Esophagus muscularis mucosa (tissue), 4 donors: Measurements from ENCODE around the gene TMEM269. TPM values are rescaled to one million over a fixed set of nuclear protein-coding genes. Genes with fewer than 3 reads are reported as not detected.

Source experiments
- DNase-seq: peaks from one replicate; pipeline ENCODE4 v3.0.0-alpha.2; 2017; ENCODE audit errors: extremely low spot score
- H3K27ac ChIP-seq, 4 donors: fragments of 200-600 bp; sonication (generic); replicated peaks in 1 of 4; 1 replicate in 3 of 4; 2 replicates in 1 of 4; pipeline ENCODE4 v1.5.1; 2016 to 2019; ENCODE audit warnings: mild to moderate bottlenecking in 1 of 4
- H3K27me3 ChIP-seq, 4 donors: fragments of 200-600 bp; sonication (generic); one replicate each; pipeline versions ENCODE4 v1.5.1 to v1.6.0; 2016 to 2019
- H3K36me3 ChIP-seq, 4 donors: fragments of 200-600 bp; sonication (generic); one replicate each; pipeline ENCODE4 v1.5.1; 2016 to 2019
- H3K4me1 ChIP-seq, 4 donors: fragments of 200-600 bp; sonication (generic); one replicate each; pipeline ENCODE4 v1.5.1; 2016 to 2019
- H3K4me3 ChIP-seq, 4 donors: fragments of 200-600 bp; sonication (generic); 1 replicate in 2 of 4; 2 replicates in 2 of 4; pipeline ENCODE4 v1.5.1; 2016 to 2019; ENCODE audit warnings: mild to moderate bottlenecking in 4 of 4, moderate library complexity in 1 of 4
- H3K9me3 ChIP-seq, 4 donors: fragments of 200-600 bp; sonication (generic); 1 replicate in 3 of 4; 2 replicates in 1 of 4; pipeline ENCODE4 v1.5.1; 2016 to 2019
- EP300 ChIP-seq: sonication (generic); formaldehyde crosslinking; IDR thresholded peaks from one replicate; pipeline ENCODE4 v1.6.1; 2017; ENCODE audit warnings: antibody characterized with exemption
- POLR2A ChIP-seq: fragments of 450-650 bp; IDR thresholded peaks from one replicate; pipeline ENCODE4 v1.6.1; 2017; ENCODE audit warnings: antibody characterized with exemption, moderate library complexity, mild to moderate bottlenecking, low read depth
- POLR2AphosphoS5 ChIP-seq, 2 donors: sonication (generic); formaldehyde crosslinking; IDR thresholded peaks; one replicate each; pipeline ENCODE4 v1.6.1; 2017; ENCODE audit warnings: antibody characterized with exemption in 2 of 2
- WGBS: methylation state at CpG from one replicate; pipeline ENCODE4 v1.1.5; 2018; 5-methylcytosine and 5-hydroxymethylcytosine counted together
- intact Hi-C: fragments of 100-400 bp; cut with DNase I; formaldehyde crosslinking; loops from one replicate; pipeline ENCODE4 v1.15.1; 2023
- total RNA-seq, 4 donors: library from RNA; depleted of rRNA; stranded (reverse); fragments of >200 nt; gene quantifications; one replicate each; pipeline versions ENCODE4 v1.1.0 to v1.2.1, GENCODE V29; 2016
- TF ChIP-seq, protein P1 (sequence below), 3 experiments: fragments of 200-600 bp in 2 of 3; fragments of 450-650 bp in 1 of 3; sonication (generic) in 2 of 3; IDR thresholded peaks; one replicate each; pipeline ENCODE4 v1.5.1; 2017 to 2019; ENCODE audit warnings: antibody characterized with exemption in 3 of 3, mild to moderate bottlenecking in 2 of 3, moderate library complexity in 1 of 3

Gene TMEM269
- total RNA-seq, 4 donors from 2014 or later = 0.06 TPM; not detected in 3

DNA sequence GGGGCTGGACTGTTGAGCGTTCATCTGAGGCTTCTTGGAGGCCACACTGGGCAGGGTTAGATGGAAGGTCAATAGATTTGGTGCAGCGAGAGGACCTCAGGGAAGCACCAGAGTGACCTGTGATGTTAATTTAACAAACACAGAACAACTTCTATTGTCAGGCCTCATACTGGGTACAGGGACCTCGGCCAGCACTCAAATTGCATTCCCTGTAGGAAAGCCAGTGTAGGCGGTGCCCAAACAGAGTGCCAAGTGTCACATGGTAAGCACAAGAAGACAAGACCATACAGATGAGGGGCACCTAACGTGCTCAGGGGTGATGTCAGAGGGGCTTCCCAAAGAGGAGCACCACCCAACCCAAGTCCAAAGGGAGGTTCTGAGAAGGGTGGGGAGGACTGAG is 1.3 kb downstream of the TMEM269 start:
- Histone ChIP-seq H3K4me1 (peaks cover 14 to 17% (median 15%) of the 10 kb centered on the region in 4 donors), H3K27me3 (no peaks in the 10 kb centered on the region), H3K9me3 (no peaks in the 10 kb centered on the region), H3K4me3 (no peak overlapping the region), H3K36me3 (peaks cover under 1 to 16% (median 4%) of the 10 kb centered on the region in 4 donors), H3K27ac (no peak overlapping the region)
- intact Hi-C loops = no loop called here
- WGBS = 90% methylated on average over 5 of the region's 5 CpGs
- TF ChIP-seq, protein P1, sequence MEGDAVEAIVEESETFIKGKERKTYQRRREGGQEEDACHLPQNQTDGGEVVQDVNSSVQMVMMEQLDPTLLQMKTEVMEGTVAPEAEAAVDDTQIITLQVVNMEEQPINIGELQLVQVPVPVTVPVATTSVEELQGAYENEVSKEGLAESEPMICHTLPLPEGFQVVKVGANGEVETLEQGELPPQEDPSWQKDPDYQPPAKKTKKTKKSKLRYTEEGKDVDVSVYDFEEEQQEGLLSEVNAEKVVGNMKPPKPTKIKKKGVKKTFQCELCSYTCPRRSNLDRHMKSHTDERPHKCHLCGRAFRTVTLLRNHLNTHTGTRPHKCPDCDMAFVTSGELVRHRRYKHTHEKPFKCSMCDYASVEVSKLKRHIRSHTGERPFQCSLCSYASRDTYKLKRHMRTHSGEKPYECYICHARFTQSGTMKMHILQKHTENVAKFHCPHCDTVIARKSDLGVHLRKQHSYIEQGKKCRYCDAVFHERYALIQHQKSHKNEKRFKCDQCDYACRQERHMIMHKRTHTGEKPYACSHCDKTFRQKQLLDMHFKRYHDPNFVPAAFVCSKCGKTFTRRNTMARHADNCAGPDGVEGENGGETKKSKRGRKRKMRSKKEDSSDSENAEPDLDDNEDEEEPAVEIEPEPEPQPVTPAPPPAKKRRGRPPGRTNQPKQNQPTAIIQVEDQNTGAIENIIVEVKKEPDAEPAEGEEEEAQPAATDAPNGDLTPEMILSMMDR (IDR thresholded peaks at IDR 0.05) = no peak
- no peak for TF ChIP-seq POLR2AphosphoS5 (IDR thresholded peaks at IDR 0.05)
- DNase-seq = no peak

DNA sequence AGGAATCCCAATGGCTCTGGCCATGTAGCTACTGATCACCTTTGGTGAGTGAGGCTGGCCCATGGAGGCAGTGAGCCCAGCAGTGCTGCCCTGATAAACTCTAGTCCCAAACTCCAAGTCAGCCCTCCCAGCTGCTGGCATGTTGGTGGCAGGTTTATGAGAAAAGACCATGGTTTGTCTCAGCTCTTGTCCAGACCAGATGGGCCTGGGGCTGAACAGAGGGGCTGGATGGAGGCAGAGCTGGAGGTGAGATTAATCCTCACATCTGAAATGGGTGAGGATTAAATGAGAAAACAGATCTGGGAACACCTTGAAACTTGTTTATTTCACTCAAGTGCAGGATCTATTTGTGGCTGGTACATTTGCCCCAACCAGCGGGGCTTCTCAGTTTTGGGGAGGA is 3.2 kb downstream of the TMEM269 start:
- no peak for TF ChIP-seq EP300
- no peak for TF ChIP-seq POLR2AphosphoS5 (IDR thresholded peaks at IDR 0.05)
- TF ChIP-seq, protein P1 (IDR thresholded peaks at IDR 0.05) = no peak
- 100% methylated on average over 1 of the region's 1 CpG for WGBS
- Histone ChIP-seq H3K4me3 (no peak overlapping the region), H3K4me1 (peaks cover 14 to 17% (median 15%) of the 10 kb centered on the region in 4 donors), H3K36me3 (peaks cover 0 to under 1% (median 0%) of the 10 kb centered on the region in 4 donors), H3K27me3 (no peaks in the 10 kb centered on the region), H3K27ac (no peak overlapping the region), H3K9me3 (no peaks in the 10 kb centered on the region)
- DNase-seq = no peak
- intact Hi-C loops = no loop called here

DNA sequence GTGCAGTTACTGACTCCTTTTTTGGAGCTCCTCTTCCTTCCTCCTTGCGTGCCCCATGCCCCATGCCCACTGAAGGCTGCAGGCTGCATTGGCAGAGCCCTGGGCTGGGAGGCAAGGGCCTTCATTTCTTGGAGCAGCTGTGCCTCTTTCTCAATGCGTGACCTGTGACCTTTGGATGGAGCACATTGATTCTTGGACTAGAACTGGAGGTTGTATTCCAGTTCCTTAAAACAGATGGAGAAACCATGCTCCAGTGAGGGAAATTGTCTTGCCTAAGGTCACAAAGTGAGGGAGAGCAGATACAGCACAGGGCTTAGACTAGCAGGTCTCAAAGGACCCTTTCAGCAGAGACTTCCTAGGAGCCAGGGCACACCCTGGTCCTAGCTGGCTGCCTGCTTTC is 9.0 kb downstream of the TMEM269 start:
- Histone ChIP-seq H3K4me1 (peaks cover 0 to 4% (median 0%) of the 10 kb centered on the region in 4 donors), H3K9me3 (no peaks in the 10 kb centered on the region), H3K4me3 (no peak overlapping the region), H3K27ac (peak overlapping the region in 1 of 4 donors; percentile 20), H3K36me3 (no peaks in the 10 kb centered on the region), H3K27me3 (no peaks in the 10 kb centered on the region)
- WGBS = 80% methylated on average over 2 of the region's 2 CpGs
- no peak for DNase-seq
- intact Hi-C loops = no loop called here
- TF ChIP-seq POLR2AphosphoS5 (IDR thresholded peaks at IDR 0.05) (no peak), POLR2A (no peak), EP300 (no peak)
- TF ChIP-seq, protein P1 (IDR thresholded peaks at IDR 0.05) = no peak

DNA sequence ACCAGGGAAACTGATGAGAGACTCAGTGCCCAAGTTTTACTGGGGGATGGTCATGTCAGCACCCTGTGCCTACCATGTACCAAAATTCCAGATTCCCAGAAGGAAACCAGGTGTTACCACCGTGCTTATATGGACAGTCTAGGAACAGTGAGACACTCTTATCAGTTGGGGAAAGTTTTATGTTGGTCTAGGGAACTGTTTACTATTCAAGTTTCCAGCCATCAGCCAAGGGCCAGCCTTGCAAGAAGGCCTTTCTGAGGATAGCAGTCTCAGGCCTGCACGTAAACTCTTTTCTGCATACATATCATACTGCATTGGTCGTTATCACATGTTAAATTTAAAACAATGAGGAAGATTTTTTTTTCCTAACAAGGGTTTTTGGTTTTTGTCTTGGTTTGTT is 12.6 kb downstream of the TMEM269 start:
- no peaks in the 10 kb centered on the region for H3K36me3 ChIP-seq
- no peak overlapping the region for H3K27ac ChIP-seq
- DNase-seq = no peak
- WGBS = 93% methylated on average over 3 of the region's 3 CpGs
- no peak for TF ChIP-seq EP300
- TF ChIP-seq POLR2AphosphoS5 (IDR thresholded peaks at IDR 0.05) = no peak
- TF ChIP-seq, protein P1 (IDR thresholded peaks at IDR 0.05) = no peak
- no peak for TF ChIP-seq POLR2A
- peaks cover 0 to 4% (median 0%) of the 10 kb centered on the region in 4 donors for H3K4me1 ChIP-seq
- no peaks in the 10 kb centered on the region for H3K9me3 ChIP-seq
- intact Hi-C loops = no loop called here
- no peak overlapping the region for H3K4me3 ChIP-seq
- H3K27me3 ChIP-seq = no peaks in the 10 kb centered on the region

DNA sequence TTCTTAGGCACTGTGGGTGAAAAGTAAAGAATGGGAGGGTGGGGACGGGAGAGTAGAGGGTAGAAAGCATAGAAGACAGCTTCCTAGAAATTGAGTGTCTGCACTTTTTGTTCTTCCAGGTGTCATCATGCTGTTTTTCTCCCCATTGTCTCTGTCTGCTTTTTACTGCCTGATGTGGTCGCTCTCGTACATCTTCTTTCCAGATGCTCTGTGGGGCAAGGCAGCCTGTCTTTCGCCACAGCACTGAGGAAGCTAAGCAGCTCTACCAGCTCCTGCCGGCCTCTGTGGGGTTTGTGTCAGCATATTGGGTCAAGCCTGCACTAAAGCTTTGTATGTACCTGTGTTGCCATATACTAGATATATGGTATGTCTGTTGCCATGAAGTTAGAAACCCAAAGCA is 13.2 kb downstream of the TMEM269 start:
- TF ChIP-seq POLR2AphosphoS5 (IDR thresholded peaks at IDR 0.05) (no peak), POLR2A (no peak), EP300 (no peak)
- TF ChIP-seq, protein P1 (IDR thresholded peaks at IDR 0.05) = no peak
- H3K9me3 ChIP-seq = no peaks in the 10 kb centered on the region
- H3K4me3 ChIP-seq = no peak overlapping the region
- no peak for DNase-seq
- H3K27me3 ChIP-seq = no peaks in the 10 kb centered on the region
- peaks cover 0 to 4% (median 0%) of the 10 kb centered on the region in 4 donors for H3K4me1 ChIP-seq
- no peaks in the 10 kb centered on the region for H3K36me3 ChIP-seq
- H3K27ac ChIP-seq = no peak overlapping the region
- WGBS = 92% methylated on average over 5 of the region's 5 CpGs
- intact Hi-C loops = no loop called here
